Endothelial cell of umbilical vein (primary cell): Measurements from ENCODE around the gene TMEM183A. TPM values are rescaled to one million over a fixed set of nuclear protein-coding genes. Genes with fewer than 3 reads are reported as not detected.

Experiments used
- BruUV-seq: library from RNA; stranded (reverse); fragments of 400-500 nt; replicated peaks from 2 replicates; lab custom pipeline; 2021; lab: Mats Ljungman, UMichigan
- CTCF ChIA-PET: fragments of 300-600, 350-600 bp; sonication (Branson Sonifier 250); formaldehyde crosslinking; loops from one replicate; lab custom pipeline; 2021; ENCODE audit warnings: antibody characterized with exemption, inconsistent platforms; lab: Charles Lee
- POLR2A ChIA-PET: fragments of 300-600, 350-600 bp; sonication (Branson Sonifier 250); formaldehyde crosslinking; loops from one replicate; lab custom pipeline; 2021; ENCODE audit warnings: antibody characterized with exemption, inconsistent platforms; lab: Charles Lee
- DNase-seq: peaks from one replicate; pipeline ENCODE4 v3.0.0-alpha.2; 2011; ENCODE audit warnings: low read depth, low spot score
- FAIRE-seq: peaks from 2 replicates; lab custom pipeline; 2011; peaks lifted over from hg19 to GRCh38; lab: Jason Lieb, UNC
- H2AFZ ChIP-seq: 2 replicates; pipeline ENCODE4 v1.6.0; 2012; ENCODE audit warnings: low read depth, low read length, control low read depth, inconsistent platforms
- H3K27ac ChIP-seq: 2 replicates; pipeline ENCODE4 v1.5.1; 2011; ENCODE audit warnings: low read depth, mild to moderate bottlenecking, control low read depth, low read length, moderate library complexity; ENCODE audit not compliant: insufficient read depth
- H3K27me3 ChIP-seq, 2 experiments: 2 replicates each; pipeline versions ENCODE4 v1.6.0 to v1.6.1; 2011; ENCODE audit warnings: low read length in 2 of 2, mixed read lengths in 1 of 2; ENCODE audit not compliant: control insufficient read depth in 2 of 2, insufficient read depth in 2 of 2
- H3K36me3 ChIP-seq, 2 experiments: 2 replicates in 1 of 2; 3 replicates in 1 of 2; pipeline ENCODE4 v1.5.1; 2011; ENCODE audit warnings: low read length in 2 of 2, mild to moderate bottlenecking in 1 of 2, moderate library complexity in 1 of 2; ENCODE audit not compliant: control insufficient read depth in 2 of 2, insufficient read depth in 2 of 2; ENCODE audit errors: extremely low read depth in 1 of 2
- H3K4me1 ChIP-seq: 3 replicates; pipeline ENCODE4 v1.5.1; 2011; ENCODE audit warnings: mild to moderate bottlenecking, low read length; ENCODE audit not compliant: control insufficient read depth, insufficient read depth; ENCODE audit errors: extremely low read depth
- H3K4me2 ChIP-seq: 2 replicates; pipeline ENCODE4 v1.6.1; 2011; ENCODE audit warnings: low read length, control low read depth, mixed read lengths; ENCODE audit not compliant: insufficient read depth
- H3K4me3 ChIP-seq, 3 experiments: fragments of 200-600 bp in 1 of 3; sonication (generic), shearing (Covaris generic) in 1 of 3; replicated peaks in 1 of 3; 2 replicates each; pipeline ENCODE4 v1.5.1; 2011 to 2016; ENCODE audit warnings: control low read depth in 3 of 3, low read length in 3 of 3, mild to moderate bottlenecking in 2 of 3, inconsistent platforms in 1 of 3, low read depth in 1 of 3, moderate library complexity in 1 of 3; ENCODE audit not compliant: insufficient read depth in 1 of 3
- H3K79me2 ChIP-seq: 2 replicates; pipeline ENCODE4 v1.6.0; 2012; ENCODE audit warnings: low read length, inconsistent platforms; ENCODE audit not compliant: control insufficient read depth, insufficient read depth
- H3K9ac ChIP-seq: replicated peaks from 2 replicates; pipeline ENCODE3; 2011; ENCODE audit warnings: low read length, control low read depth; ENCODE audit not compliant: insufficient read depth; ENCODE audit errors: extremely low read depth
- H3K9me1 ChIP-seq: replicated peaks from 3 replicates; pipeline ENCODE4 v1.6.0; 2011; ENCODE audit warnings: mild to moderate bottlenecking, low read length; ENCODE audit not compliant: control insufficient read depth, insufficient read depth; ENCODE audit errors: extremely low read depth
- H3K9me3 ChIP-seq: replicated peaks from 2 replicates; pipeline ENCODE4 v1.5.1; 2012; ENCODE audit warnings: low read length, inconsistent platforms; ENCODE audit not compliant: control insufficient read depth, insufficient read depth
- H4K20me1 ChIP-seq: replicated peaks from 2 replicates; pipeline ENCODE3; 2011; ENCODE audit warnings: mild to moderate bottlenecking, low read length; ENCODE audit not compliant: control insufficient read depth, insufficient read depth; ENCODE audit errors: extremely low read depth
- EZH2 ChIP-seq: IDR thresholded peaks from 2 replicates; pipeline ENCODE4 v1.6.1; 2012; ENCODE audit warnings: borderline replicate concordance, low read depth, mild to moderate bottlenecking, moderate library complexity, low read length, inconsistent platforms; ENCODE audit not compliant: severe bottlenecking
- FOS ChIP-seq: IDR thresholded peaks from 2 replicates; pipeline ENCODE4 v1.6.1; 2011; ENCODE audit warnings: mild to moderate bottlenecking, low read length, moderate library complexity, borderline replicate concordance; ENCODE audit not compliant: insufficient read depth
- GATA2 ChIP-seq: IDR thresholded peaks from 2 replicates; pipeline ENCODE4 v1.7.0; 2011; ENCODE audit warnings: low read depth, mild to moderate bottlenecking, moderate library complexity, mixed read lengths, low read length; ENCODE audit not compliant: insufficient read length, insufficient read depth
- JUN ChIP-seq: IDR thresholded peaks from 2 replicates; pipeline ENCODE4 v1.6.1; 2011; ENCODE audit warnings: borderline replicate concordance, low read depth; ENCODE audit not compliant: insufficient read length, insufficient read depth
- MYC ChIP-seq: IDR thresholded peaks from one replicate; pipeline ENCODE4 v1.6.1; 2011; ENCODE audit warnings: mild to moderate bottlenecking, low read depth, low read length
- POLR2A ChIP-seq: IDR thresholded peaks from 2 replicates; pipeline ENCODE4 v1.6.1; 2012; ENCODE audit warnings: low read depth, mild to moderate bottlenecking, control low read depth, low read length
- POLR2AphosphoS5 ChIP-seq: IDR thresholded peaks from 2 replicates; pipeline ENCODE4 v1.6.1; 2012; ENCODE audit warnings: low read depth, mild to moderate bottlenecking, control low read depth, low read length, moderate library complexity; ENCODE audit not compliant: insufficient read depth
- dilution Hi-C: fragments of 300-500 bp; cut with MboI; formaldehyde crosslinking; loops from one replicate; pipeline ENCODE4 v1.15.0; 2019; ENCODE audit warnings: low sequenced_read_pairs; ENCODE audit not compliant: extremely low pct_ligation_motif_present
- intact Hi-C: fragments of 100-400 bp; cut with micrococcal nuclease; formaldehyde crosslinking; loops from one replicate; pipeline ENCODE4 v1.10.0; 2022
- polyA plus RNA-seq, 4 experiments: library from polyadenylated mRNA; depleted of rRNA in 3 of 4; stranded (reverse) in 3 of 4; unstranded in 1 of 4; fragments of >200 nt; gene quantifications; 2 replicates each; pipeline versions ENCODE4 v1.2.1 to v1.2.3, GENCODE V29; 2011 to 2012; ENCODE audit warnings: missing spikeins in 1 of 4
- total RNA-seq: library from RNA; stranded (reverse); gene quantifications from 2 replicates; pipeline ENCODE4 v1.2.3, GENCODE V29; 2021
- TF ChIP-seq, protein P1 (sequence below), 2 donors: IDR thresholded peaks; 1 replicate in 1 of 2; 2 replicates in 1 of 2; pipeline ENCODE4 v1.5.1; 2011; ENCODE audit warnings: low read length in 2 of 2, mild to moderate bottlenecking in 2 of 2, moderate library complexity in 2 of 2, control low read depth in 1 of 2, inconsistent platforms in 1 of 2, low read depth in 1 of 2; ENCODE audit not compliant: insufficient read depth in 1 of 2; ENCODE audit errors: extremely low read depth in 1 of 2
- TF ChIP-seq, protein P2 (sequence below): IDR thresholded peaks from 2 replicates; pipeline ENCODE4 v1.6.1; 2011; ENCODE audit not compliant: insufficient read depth, insufficient read length

Gene TMEM183A
- total and polyA plus RNA-seq, 2 donors (not counting 3 experiments of a cell fraction or from before 2014, with no cell fraction given) = 59.4 to 110 TPM

DNA sequence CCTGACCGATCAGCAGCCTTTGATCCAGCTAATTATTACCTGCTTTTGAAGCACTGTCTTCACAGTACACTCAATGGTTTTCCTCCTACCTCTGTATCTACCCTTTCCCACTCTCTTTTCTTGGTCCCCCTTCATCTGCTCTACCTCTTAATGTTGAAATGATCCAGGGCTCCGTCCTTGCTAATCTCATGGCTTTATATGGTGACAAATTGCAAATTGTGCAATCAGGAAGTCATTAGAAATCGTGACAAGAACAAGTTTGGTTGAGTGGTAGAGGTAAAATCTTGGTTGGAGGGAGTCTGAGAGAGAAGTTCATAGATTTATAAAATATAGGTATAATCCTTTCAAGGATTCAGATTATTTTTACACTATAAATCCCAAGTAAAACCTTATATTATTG lies 30.5 kb upstream of the TMEM183A start:
- Histone ChIP-seq H3K27ac (no peak overlapping the region), H3K4me3 (no peak overlapping the region), H2AFZ (no peak overlapping the region), H3K79me2 (no peaks in the 10 kb centered on the region), H3K9me1 (no peaks in the 10 kb centered on the region), H3K27me3 (peaks cover 34 to 46% of the 10 kb centered on the region in 2 experiments), H3K4me1 (no peaks in the 10 kb centered on the region), H3K9me3 (no peaks in the 10 kb centered on the region), H4K20me1 (no peaks in the 10 kb centered on the region), H3K4me2 (no peak overlapping the region), H3K36me3 (no peaks in the 10 kb centered on the region), H3K9ac (no peak overlapping the region)
- no peak for TF ChIP-seq FOS
- no peak for TF ChIP-seq POLR2AphosphoS5
- no peak for TF ChIP-seq MYC
- TF ChIP-seq, protein P1, sequence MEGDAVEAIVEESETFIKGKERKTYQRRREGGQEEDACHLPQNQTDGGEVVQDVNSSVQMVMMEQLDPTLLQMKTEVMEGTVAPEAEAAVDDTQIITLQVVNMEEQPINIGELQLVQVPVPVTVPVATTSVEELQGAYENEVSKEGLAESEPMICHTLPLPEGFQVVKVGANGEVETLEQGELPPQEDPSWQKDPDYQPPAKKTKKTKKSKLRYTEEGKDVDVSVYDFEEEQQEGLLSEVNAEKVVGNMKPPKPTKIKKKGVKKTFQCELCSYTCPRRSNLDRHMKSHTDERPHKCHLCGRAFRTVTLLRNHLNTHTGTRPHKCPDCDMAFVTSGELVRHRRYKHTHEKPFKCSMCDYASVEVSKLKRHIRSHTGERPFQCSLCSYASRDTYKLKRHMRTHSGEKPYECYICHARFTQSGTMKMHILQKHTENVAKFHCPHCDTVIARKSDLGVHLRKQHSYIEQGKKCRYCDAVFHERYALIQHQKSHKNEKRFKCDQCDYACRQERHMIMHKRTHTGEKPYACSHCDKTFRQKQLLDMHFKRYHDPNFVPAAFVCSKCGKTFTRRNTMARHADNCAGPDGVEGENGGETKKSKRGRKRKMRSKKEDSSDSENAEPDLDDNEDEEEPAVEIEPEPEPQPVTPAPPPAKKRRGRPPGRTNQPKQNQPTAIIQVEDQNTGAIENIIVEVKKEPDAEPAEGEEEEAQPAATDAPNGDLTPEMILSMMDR (IDR thresholded peaks at IDR 0.05; ENCODE audit: extremely low read depth in 1 of 2, insufficient read depth in 1 of 2, low read depth in 1 of 2, low read length in 2 of 2) = no peak
- TF ChIP-seq JUN = no peak
- TF ChIP-seq, protein P2, sequence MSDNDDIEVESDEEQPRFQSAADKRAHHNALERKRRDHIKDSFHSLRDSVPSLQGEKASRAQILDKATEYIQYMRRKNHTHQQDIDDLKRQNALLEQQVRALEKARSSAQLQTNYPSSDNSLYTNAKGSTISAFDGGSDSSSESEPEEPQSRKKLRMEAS = no peak
- no peak for TF ChIP-seq EZH2
- TF ChIP-seq POLR2A = no peak
- no peak for TF ChIP-seq GATA2
- dilution Hi-C loops = no loop called here
- CTCF ChIA-PET = no interaction called here
- POLR2A ChIA-PET = no interaction called here
- no TSS peak for BruUV-seq
- intact Hi-C loops = no loop called here
- FAIRE-seq = no peak
- DNase-seq = no peak
